WTC11 (cell line): Measurements from ENCODE around the gene ANAPC10.

Experiments used
- CTCF ChIP-seq: fragments of 200-600 bp; IDR thresholded peaks from 2 replicates; pipeline ENCODE4 v1.8.0; 2022; ENCODE audit warnings: antibody characterized with exemption
- FOXJ3 ChIP-seq: sonication (generic); formaldehyde crosslinking; IDR thresholded peaks from 2 replicates; pipeline ENCODE4 v1.9.0; 2021; ENCODE audit warnings: missing genetic modification reagents, mild to moderate bottlenecking, borderline replicate concordance
- RELA ChIP-seq: sonication (generic); formaldehyde crosslinking; IDR thresholded peaks from 2 replicates; pipeline ENCODE4 v1.8.1; 2022; ENCODE audit warnings: missing genetic modification reagents, mild to moderate bottlenecking, borderline replicate concordance
- TF ChIP-seq, protein P1 (sequence below): sonication (generic); formaldehyde crosslinking; IDR thresholded peaks from 2 replicates; pipeline ENCODE4 v1.8.0; 2022; ENCODE audit warnings: mild to moderate bottlenecking, missing genetic modification reagents

GRCh38 chr4:145069361-145069760 lies 28.6 kb downstream of the ANAPC10 start:
- TF ChIP-seq CTCF (no peak), RELA (CRISPR knock-in tag) (no peak), FOXJ3 (CRISPR knock-in tag) (no peak)
- TF ChIP-seq, protein P1, sequence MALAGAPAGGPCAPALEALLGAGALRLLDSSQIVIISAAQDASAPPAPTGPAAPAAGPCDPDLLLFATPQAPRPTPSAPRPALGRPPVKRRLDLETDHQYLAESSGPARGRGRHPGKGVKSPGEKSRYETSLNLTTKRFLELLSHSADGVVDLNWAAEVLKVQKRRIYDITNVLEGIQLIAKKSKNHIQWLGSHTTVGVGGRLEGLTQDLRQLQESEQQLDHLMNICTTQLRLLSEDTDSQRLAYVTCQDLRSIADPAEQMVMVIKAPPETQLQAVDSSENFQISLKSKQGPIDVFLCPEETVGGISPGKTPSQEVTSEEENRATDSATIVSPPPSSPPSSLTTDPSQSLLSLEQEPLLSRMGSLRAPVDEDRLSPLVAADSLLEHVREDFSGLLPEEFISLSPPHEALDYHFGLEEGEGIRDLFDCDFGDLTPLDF, result no peak
